ENCODE measurements around the gene GH2.
"Not testable (repeated sequence)": the region's sequence is repeated elsewhere in the genome, so short reads cannot be mapped to it uniquely, and the experiment has no call there.

The GH2 gene

DNA sequence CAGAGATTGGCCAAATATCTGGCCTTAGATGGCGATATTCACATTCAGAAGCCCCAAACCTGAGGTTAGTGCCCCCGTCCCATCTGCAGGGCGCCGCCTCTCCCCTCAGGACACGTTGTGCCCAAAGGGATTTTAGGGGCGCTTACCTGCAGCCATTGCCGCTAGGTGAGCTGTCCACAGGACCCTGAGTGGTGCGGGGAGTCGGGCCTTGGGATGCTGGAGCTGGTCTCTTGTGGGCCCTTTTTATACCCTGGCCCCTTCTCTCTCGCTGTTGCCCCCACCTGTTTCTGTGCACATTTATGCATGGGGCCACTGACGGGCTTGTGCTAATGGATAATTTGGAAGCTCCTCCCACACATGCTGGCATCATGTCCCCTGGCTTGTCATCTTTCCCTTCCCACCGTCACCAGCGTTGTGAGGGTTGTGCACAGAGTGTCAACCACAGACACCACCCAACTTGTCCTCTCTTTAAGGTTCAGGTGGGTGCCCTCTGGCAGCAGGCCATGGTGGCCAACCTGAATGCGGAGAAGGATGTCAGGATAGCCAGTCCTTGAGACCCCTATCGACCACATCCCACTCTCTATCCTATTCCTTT, 29.4 kb upstream of the GH2 start, which contains the start of gene CSHL1:
Gene CSHL1, minus strand, starts transcription at position 218 of the 595 bp plus-strand sequence. Its CDS starts 62 bp downstream, at position 156.
- DNase-seq (ENCODE audit: low spot score) = no peak

DNA sequence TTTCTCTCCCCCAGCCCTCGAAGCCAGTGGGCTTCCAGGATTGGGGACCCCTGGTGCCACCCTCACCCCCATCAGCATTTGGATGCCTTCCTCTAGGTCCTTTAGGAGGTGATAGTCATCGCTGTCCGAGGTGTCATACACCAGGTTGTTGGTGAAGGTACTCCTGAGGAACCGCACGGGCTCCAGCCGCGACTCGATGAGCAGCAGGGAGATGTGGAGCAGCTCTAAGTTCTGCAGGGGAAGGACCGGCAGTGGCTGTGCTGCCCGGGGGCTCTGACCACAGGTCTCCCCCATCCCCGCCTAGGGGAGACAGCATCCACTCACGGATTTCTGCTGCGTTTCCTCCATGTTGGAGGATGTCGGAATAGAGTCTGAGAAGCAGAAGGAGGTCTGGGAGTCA, 28.4 kb upstream of the GH2 start:
- DNase-seq (ENCODE audit: low spot score) = no peak

DNA sequence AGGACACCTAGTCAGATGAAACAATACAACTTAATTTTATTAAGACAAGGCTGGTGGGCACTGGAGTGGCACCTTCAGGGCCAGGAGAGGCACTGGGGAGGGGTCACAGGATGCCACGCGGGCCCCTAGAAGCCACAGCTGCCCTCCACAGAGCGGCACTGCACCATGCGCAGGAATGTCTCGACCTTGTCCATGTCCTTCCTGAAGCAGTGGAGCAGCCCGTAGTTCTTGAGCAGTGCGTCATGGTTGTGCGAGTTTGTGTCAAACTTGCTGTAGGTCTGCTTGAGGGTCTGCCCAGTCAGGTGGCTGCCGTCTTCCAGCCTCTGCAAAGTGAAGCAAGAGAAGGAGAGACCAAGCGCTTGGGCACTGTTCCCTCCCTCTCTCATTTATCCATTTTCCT, 27.8 kb upstream of the GH2 start:
- not testable (repeated sequence) for DNase-seq (ENCODE audit: low spot score)

DNA sequence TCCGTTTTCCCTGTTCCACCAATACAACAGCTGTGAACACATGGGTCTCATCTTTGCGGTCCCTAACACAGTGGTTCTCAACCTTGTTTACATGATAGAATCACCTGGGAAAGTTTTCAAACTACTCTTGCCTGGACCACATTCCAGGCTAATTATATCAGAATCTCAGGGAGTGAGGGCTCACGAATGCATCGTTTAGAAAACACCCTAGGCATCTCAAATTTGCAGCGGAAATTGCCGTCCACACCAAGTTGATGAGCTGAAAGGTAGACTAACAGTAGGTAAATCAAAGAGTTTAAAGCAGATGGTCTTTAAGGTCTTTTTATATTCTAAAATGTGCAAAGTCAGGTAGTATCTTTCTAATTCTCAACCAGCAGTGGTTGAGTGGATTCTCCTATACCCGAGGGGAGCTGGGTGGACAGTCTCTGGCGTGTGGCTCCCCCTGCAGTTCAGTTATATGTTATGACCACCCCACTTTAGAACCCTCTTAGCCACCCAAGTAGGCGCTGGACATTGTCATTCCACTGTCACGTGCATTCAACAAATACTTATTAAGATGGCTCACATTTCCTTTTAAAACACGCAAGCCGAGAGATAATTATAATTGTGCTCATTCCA, 25.5 kb upstream of the GH2 start:
- not testable (repeated sequence) for DNase-seq (ENCODE audit: low spot score)

DNA sequence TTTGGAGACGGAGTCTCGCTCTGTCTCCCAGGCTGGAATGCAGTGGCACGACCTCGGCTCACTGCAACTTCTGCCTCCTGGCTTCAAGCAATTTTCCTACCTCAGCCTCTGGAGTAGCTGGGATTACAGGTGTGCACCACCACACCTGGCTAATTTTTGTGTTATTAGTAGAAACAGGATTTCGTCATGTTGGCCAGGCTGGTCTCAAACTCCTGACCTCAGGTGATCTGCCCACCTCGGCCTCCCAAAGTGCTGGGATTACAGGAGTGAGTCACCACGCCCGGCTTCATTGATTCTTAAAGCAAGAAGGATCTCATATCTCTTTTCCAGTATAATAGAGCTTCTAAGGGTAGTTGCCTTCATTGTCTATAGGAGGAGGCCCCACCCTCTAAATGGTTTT, 23.1 kb upstream of the GH2 start:
- DNase-seq (ENCODE audit: low spot score) = not testable (repeated sequence)

DNA sequence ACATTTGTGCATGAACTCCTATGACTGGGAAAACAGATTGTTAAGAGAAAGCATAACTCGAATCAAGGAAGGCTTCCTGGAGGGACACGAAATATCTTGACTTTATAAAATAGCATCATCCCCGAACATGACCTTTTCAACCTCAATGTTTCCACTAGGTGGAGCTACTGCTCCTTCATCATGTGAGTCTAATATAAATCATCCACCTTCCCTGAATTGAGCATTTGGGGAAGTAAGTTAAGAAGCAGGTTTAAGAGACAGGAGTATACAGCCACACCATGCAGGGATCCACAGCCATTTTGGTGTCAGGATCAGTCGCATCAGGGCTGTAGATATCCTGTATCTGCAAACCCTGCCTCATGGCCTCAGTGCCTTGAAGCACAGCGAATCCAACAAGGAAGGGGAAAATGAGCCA, 22.1 kb upstream of the GH2 start:
- not testable (repeated sequence) for DNase-seq (ENCODE audit: low spot score)

DNA sequence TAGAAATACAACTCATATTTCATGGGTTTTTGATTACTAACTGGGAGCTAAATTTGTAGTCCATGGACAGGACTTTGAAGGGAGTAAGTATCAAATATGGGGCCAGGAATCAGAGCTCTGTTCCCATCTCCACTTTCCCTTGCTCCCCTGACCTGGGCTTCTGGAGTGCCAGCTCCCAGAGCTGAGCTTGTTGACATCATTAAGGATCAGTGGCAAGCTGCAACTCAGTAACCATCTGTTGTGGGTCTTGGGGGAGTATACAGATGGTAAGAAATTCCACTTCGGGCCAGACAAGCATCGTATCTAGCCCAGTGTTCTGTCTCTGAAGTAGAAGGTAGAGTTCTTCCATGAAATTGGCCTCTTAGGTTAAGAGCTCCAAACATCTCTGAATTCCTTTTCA, 20.2 kb upstream of the GH2 start:
- DNase-seq (ENCODE audit: low spot score) = not testable (repeated sequence)

DNA sequence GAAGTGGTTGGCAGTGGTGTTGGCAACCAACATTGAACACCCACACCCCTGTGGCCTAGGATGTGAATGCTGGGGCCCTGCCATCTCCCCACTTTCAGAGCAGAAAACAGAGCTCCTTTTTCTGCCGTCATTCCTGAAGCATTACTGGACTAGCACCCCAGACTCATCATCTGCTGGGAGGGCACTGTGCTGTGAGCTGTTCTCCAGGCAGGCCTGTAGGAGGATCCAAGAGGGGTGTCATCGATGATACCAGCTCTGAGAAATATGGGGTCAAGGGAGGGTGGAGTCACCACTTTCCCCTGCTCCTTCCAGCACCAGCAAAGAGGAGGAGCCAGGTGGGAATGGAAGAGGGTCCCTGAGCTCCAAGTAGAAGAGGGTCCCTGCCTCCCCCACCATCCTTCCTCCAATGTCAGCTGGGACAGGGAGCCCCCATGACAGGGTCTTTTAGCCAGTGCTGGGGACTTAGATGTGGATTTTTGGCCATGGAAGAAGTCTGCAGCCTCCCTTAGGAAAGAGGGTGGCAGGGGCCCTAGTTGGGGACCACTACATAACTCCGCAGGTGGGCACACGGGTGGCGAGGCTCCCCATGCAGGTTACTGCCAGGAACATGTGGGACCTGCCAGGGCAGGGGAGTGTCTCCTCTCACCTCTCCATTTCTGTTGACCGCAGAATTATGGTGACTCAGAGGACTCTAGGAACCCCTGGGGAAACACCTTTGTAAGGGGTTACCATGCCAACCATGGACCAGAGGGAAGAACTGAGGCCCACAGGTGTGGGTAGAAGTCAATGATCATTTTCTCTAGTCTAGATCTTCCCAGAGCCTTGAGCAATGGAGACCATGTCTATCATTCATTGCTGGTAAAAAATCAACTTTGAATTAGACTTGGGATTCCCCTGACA, 17.4 kb upstream of the GH2 start:
- not testable (repeated sequence) for DNase-seq (ENCODE audit: low spot score)

DNA sequence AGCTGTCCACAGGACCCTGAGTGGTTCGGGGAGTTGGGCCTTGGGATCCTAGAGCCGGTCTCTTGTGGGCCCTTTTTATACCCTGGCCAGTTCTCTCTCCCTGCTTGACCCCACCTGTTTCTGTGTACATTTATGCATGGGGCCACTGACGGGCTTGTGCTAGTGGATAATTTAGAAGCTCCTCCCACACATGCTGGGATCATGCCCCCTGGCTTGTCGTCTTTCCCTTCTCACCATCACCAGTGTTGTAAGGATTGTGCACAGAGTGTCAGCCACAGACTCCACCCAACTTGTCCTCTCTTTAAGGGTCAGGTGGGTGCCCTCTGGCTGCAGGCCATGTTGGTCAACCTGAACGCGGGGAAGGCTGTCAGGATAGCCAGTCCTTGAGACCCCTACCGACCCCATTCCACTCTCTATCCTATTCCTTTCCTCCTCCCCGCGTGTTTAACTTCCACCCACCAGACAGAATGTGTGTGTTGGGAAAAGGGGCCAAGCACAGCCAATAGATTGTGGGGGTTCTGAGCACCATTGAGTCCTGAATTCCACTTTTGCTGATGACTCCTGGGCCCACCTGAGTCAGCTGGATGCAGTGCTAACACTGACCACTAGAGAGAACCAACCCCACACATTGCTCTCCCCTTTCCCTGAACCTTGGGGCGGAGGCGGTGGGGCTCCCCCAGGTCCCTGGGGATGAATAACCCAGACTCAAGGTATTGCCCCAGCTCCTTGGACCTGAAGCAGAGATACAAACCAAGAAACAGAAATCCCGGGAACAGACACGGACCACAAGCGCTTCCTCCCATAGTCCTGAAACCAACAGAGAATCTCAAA, 15.0 kb upstream of the GH2 start, which contains the start of gene CSH1:
Gene CSH1, minus strand, starts transcription at position 51 of the 831 bp plus-strand sequence. CDS start 63 bp downstream, outside the sequence.
- DNase-seq (ENCODE audit: low spot score) = not testable (repeated sequence)

DNA sequence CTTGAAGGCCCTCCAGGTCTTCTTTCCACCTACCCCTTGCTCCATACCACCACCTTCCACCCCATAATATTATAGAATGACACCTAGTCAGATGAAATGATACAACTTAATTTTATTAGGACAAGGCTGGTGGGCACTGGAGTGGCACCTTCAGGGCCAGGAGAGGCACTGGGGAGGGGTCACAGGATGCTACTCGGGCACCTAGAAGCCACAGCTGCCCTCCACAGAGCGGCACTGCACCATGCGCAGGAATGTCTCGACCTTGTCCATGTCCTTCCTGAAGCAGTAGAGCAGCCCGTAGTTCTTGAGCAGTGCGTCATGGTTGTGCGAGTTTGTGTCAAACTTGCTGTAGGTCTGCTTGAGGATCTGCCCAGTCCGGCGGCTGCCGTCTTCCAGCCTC, 13.1 kb upstream of the GH2 start:
- not testable (repeated sequence) for DNase-seq (ENCODE audit: low spot score)

DNA sequence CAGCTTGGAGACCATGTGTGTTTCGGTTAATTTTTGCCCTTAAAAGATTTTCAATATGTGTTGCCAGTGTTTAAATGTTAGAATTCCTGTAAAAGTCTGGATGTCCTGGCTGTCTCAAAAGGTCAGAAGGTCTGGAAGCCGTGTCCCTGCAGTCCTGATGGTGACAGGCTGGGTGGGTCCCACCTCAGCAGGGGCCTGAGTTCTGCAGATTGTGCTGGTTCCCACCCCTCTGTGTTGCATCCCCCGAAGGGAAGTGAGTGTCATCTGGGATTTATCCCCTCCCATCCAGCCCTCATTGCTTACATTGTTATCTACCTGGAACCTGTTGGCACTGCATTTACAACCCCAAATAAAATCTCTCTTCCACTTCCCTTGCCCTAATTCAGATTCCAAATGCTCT, 12.3 kb upstream of the GH2 start:
- not testable (repeated sequence) for DNase-seq (ENCODE audit: low spot score)

DNA sequence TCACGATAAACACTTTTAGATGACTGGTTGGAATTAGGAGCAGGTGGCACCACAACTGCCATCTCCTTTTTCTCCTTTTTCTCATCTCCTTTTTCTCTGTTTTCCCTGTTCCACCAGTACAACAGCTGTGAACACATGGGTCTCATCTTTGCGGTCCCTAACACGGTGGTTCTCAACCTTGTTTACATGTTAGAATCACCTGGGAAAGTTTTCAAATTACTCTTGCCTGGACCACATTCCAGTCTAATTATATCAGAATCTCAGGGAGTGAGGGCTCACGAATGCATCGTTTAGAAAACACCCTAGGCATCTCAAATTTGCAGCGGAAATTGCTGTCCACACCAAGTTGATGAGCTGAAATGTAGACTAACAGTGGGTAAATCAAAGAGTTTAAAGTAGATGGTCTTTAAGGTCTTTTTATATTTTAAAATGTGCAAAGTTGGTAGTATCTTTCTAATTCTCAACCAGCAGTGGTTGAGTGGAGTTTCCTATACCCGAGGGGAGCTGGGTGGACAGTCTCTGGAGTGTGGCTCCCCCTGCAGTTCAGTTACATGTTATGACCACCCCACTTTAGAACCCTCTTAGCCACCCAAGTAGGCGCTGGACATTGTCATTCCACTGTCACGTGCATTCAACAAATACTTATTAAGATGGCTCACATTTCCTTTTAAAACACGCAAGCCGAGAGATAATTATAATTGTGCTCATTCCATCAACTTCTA, 10.7 kb upstream of the GH2 start:
- not testable (repeated sequence) for DNase-seq (ENCODE audit: low spot score)

DNA sequence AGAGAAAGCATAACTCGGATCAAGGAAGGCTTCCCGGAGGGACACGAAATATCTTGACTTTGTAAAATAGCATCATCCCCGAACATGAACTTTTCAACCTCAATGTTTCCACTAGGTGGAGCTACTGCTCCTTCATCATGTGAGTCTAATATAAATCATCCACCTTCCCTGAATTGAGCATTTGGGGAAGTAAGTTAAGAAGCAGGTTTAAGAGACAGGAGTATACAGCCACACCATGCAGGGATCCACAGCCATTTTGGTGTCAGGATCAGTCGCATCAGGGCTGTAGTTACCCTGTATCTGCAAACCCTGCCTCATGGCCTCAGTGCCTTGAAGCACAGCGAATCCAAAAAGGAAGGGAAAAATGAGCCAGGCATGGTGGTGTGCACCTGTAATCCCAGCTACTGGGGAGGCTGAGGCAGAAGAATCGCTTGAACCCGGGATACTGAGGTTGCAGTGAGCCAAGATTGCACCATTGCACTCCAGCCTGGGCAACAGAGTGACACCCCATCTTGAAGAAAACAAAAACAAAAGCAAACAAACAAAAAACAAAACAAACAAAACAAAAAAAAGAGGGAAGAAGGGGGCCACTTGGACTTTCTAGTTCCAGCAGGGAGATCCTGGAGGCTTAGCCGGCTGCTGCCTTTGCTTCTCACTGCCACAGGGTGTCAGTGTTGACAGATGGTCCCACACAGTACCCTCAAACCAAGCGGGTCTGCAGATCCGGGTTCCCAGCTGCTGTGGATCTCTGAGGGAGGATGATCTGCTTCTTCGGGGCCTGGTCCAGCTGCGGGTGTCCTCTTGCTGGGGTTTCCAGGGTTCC, 7.5 kb upstream of the GH2 start:
- not testable (repeated sequence) for DNase-seq (ENCODE audit: low spot score)

DNA sequence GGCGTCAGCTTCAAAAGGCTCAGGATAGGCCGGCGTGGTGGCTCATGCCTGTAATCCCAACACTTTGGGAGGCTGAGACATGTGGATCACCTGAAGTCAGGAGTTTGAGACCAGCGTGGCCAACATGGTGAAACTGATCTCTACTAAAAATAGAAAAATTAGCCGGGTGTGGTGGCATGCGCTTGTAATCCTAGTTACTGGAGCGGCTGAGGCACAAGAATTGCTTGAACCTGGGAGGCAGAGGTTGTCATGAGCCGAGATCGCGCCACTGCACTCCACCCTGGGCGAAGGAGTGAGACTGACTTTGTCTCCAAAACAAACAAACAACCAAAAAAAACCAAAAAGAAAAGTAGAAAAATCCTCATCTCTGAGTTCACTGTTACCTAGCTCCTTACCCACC, 3.4 kb upstream of the GH2 start:
- not testable (repeated sequence) for DNase-seq (ENCODE audit: low spot score)

DNA sequence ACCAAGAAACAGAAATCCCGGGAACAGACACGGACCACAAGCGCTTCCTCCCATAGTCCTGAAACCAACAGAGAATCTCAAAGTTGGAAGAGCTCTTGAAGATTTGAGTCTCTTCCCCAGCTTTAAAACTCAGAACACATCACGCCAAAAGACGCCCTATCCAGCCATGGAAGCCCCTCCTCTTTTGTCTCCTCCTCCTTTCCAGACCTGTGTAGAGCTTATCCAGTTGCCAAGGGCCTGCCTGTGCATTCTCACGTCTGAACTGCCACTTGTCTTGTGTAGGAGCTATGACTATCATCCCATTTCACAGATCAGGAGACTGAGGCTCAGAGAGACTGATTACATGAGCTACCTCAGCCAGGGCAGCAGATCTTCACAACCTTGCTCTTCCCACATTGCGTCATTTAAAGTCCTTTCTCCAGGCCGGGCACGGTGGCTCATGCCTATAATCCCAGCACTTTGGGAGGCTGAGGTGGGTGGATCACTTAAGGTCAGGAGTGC, 932 bp upstream of the GH2 start:
- not testable (repeated sequence) for DNase-seq (ENCODE audit: low spot score)

DNA sequence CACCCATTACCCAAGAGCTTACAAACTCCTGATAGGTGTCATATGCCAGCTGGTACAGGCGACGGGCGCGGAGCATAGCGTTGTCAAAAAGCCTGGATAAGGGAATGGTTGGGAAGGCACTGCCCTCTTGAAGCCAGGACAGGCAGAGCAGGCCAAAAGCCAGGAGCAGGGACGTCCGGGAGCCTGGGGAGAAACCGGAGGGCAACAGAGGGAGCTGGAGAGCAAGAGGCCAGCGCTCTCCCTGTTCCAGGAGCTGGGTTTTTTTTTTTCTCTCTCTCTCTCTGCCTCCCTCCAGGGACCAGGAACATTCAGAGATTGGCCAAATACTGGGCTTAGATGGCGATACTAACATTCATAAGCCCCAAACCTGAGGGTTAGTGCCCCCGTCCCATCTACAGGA, 407 bp downstream of the GH2 start:
- DNase-seq (ENCODE audit: low spot score) = not testable (repeated sequence)

DNA sequence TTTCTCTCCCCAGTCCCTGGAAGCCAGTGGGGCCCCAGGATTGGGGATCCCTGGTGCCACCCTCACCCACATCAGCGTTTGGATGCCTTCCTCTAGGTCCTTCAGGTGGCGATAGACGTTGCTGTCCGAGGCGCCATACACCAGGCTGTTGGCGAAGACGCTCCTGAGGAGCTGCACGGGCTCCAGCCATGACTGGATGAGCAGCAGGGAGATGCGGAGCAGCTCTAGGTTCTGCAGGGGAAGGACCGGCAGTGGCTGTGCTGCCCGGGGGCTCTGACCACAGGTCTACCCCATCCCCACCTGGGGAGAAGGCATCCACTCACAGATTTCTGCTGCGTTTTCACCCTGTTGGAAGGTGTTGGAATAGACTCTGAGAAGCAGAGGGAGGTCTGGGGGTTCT, 1.0 kb downstream of the GH2 start:
- no peak for DNase-seq (ENCODE audit: low spot score)

DNA sequence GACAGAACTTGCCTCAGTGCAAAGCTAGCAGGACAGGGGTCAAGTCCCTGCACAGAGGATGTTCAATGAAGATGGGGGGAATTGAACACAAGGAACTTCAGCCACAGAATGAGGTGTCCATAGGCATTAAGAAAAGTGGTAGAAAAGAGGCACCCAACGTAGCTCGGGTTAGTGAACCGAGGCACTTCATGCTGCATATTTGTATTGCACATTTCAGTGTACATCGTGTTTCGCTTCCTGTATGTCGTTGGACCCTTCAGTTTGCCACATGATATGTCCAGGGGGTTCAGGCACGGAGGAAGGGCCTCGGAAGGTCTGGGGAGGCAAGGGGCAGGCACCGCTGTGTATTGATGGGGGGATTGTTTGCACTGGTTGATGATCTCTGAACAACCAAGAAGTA, 3.3 kb downstream of the GH2 start:
- DNase-seq (ENCODE audit: low spot score) = not testable (repeated sequence)

DNA sequence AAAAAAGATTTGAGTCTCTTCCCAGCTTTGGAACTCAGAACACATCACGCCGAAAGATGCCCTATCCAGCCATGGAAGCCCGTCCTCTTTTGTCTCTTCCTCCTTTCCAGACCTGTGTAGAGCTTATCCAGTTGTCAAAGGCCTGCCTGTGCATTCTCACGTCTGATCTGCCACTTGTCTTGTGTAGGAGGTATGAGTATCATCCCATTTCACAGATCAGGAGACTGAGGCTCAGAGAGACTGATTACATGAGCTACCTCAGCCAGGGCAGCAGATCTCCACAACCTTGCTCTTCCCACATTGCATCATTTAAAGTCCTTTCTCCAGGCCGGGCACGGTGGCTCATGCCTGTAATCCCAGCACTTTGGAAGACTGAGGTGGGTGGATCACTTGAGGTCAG, 7.1 kb downstream of the GH2 start:
- DNase-seq (ENCODE audit: low spot score) = not testable (repeated sequence)

DNA sequence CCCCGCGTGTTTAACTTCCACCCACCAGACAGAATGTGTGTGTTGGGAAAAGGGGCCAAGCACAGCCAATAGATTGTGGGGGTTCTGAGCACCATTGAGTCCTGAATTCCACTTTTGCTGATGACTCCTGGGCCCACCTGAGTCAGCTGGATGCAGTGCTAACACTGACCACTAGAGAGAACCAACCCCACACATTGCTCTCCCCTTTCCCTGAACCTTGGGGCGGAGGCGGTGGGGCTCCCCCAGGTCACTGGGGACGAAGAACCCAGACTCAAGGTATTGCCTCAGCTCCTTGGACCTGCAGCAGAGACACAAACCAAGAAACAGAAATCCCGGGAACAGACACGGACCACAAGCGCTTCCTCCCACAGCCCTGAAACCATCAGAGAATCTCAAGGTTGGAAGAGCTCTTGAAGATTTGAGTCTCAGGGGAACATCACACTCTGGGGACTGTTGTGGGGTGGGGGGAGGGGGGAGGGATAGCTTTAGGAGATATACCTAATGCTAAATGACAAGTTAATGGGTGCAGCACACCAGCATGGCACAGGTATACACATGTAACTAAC, 7.6 kb downstream of the GH2 start:
- not testable (repeated sequence) for DNase-seq (ENCODE audit: low spot score)
